WERI-Rb-1 (cell line): ENCODE measurements around the gene MDFI.

Experiments
- DNase-seq: peaks from one replicate; pipeline ENCODE4 v3.0.0-alpha.2; 2020
- H3K27ac ChIP-seq: fragments of 250-450 bp; sonication (Bioruptor Pico); 2 replicates; pipeline ENCODE4 v1.5.1; 2020; ENCODE audit warnings: mild to moderate bottlenecking, moderate library complexity
- H3K27me3 ChIP-seq: fragments of 250-450 bp; sonication (Bioruptor Pico); 2 replicates; pipeline ENCODE4 v1.5.1; 2021; ENCODE audit warnings: mild to moderate bottlenecking, low read depth, moderate library complexity; ENCODE audit not compliant: insufficient read depth, severe bottlenecking
- H3K36me3 ChIP-seq: fragments of 250-450 bp; sonication (Bioruptor Pico); 2 replicates; pipeline ENCODE4 v1.5.1; 2020; ENCODE audit warnings: mild to moderate bottlenecking, moderate library complexity
- H3K4me3 ChIP-seq: 2 replicates; pipeline ENCODE4 v1.5.1; 2011; ENCODE audit warnings: low read depth, mild to moderate bottlenecking, control low read depth, low read length
- H3K9me3 ChIP-seq: fragments of 250-450 bp; sonication (Bioruptor Pico); 2 replicates; pipeline ENCODE4 v1.5.1; 2021; ENCODE audit warnings: mild to moderate bottlenecking, moderate library complexity; ENCODE audit not compliant: severe bottlenecking
- CTCF ChIP-seq: IDR thresholded peaks from 2 replicates; pipeline ENCODE4 v1.5.1; 2011; ENCODE audit warnings: low read depth, mild to moderate bottlenecking, control low read depth, inconsistent platforms, low read length

Gene MDFI

DNA sequence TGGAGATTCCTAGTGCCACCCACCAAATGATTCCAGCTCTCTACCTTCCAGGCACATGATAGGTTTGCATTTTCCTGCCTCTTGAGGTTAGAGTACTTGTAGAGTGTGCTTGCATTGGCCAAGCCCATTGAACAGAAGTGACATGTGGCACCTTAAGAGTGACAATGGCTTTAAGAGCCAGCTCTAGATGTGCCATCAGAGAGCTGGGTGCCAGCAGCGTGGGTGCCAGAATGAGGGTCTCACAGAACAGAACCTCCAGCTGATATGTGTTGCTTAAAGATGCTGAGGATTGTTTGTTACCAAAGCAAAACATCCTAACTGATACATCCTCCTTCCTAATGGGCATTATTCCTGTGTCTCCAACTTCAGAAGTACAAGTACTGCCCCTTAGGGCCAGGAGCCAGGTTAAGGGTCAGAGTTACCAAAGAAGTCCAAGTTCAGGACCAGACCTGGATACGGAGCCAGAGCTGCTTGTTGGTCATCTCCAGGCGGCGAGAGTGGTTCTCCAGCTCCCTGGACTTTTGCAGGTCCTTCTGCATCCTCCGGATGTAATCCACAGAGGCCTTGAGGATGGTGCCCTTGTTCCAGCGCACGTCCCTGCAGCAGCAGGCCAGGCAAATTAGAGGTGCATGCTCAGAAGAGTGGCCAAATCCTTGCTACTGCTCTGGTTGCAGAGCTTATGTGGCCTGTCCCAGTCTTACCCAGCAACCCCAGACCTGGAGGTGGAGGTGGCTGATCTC is 47.5 kb downstream of the MDFI start:
- H3K36me3 ChIP-seq: no peaks in the 10 kb centered on the region
- H3K9me3 ChIP-seq: no peaks in the 10 kb centered on the region
- H3K27me3 ChIP-seq: no peaks in the 10 kb centered on the region
- no peak for TF ChIP-seq CTCF
- no peak overlapping the region for H3K4me3 ChIP-seq
- no peak overlapping the region for H3K27ac ChIP-seq
- DNase-seq: no peak

DNA sequence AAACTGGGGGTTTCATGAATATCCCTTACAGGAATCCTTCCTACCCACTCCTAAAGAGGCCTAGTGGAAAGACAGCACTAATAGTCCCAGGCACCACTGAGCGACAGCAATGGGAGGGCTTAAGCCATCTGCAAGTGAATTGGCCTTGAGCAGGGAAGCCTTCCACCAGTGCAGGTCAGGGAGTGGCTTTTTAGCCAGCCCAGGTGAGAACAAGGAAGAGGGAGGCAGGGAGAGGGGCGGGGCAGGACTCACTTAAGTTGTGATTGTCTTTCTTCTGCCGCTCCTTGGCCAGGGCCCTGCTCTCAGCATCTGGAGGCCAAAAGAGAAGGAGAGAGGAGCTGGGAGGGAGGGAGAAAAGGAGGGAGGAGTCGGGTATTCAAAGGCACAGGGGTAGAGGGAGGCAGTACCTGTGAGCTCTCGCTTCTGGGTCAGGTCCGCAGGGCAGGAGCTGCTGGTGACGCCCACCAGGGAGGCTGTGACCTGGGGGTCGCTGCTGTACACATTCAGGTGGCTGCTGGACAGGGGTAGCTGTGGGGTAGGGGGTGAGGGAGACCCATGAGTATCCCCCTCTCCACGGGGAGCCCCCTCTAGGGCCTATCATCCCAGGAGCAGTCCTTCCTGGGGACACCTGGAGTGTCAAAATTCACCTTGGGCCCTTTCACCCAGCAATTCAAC is 49.4 kb downstream of the MDFI start:
- Histone ChIP-seq H3K4me3 (no peak overlapping the region), H3K9me3 (no peaks in the 10 kb centered on the region), H3K36me3 (no peaks in the 10 kb centered on the region), H3K27ac (no peak overlapping the region), H3K27me3 (no peaks in the 10 kb centered on the region)
- DNase-seq: no peak
- TF ChIP-seq CTCF: no peak

- TF ChIP-seq CTCF: no peak
- no peak overlapping the region for H3K27ac ChIP-seq
- H3K27me3 ChIP-seq: no peaks in the 10 kb centered on the region
- H3K36me3 ChIP-seq: no peaks in the 10 kb centered on the region
- no peaks in the 10 kb centered on the region for H3K9me3 ChIP-seq
- H3K4me3 ChIP-seq: no peak overlapping the region
- no peak for DNase-seq
Measured at GRCh38 chr6:41688256-41688965, 50.1 kb downstream of the MDFI start.

DNA sequence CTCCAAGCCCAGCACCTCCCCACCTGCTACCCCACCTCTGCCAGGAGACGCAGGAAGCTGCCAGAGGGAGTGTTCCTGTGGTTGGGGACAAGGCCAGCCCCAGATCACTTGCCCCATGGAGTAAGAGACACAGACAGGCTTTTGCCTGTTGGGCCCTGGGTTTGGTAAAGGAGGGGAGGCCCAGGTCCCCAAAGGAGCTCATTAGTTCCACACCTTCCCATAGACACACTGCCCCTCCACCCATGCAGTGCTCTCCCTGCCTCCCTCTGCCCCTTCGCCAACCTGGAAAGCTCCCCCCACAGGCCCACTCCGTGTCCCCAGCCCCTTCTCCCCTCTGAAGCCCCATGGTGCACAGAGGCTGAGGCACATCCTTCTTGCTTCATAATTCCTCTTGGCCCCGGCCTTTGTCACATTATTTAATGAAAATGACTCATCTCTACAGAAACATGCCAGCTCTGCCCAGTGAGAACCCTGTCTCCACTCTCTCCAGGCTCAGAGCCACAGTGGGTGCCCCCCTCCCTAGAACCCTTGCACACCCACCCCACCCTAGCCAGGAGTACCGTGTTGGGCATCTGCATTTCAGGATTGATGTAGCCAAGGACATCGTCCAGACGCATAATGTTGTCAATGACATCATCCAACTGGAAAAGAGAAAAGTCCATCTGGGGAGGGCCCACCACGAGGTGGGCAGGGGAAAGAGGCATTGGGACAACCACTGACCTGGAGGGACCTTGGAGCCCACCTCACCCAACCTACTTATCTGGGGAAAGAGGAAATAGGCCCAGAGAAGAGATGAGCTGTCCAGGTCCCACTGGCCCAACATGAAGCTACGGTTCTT is 51.1 kb downstream of the MDFI start:
- Histone ChIP-seq H3K27ac (no peak overlapping the region), H3K9me3 (no peaks in the 10 kb centered on the region), H3K36me3 (no peaks in the 10 kb centered on the region), H3K27me3 (no peaks in the 10 kb centered on the region), H3K4me3 (no peak overlapping the region)
- DNase-seq: no peak
- no peak for TF ChIP-seq CTCF

GRCh38 chr6:41690541-41691330 is 52.5 kb downstream of the MDFI start:
- H3K4me3 ChIP-seq: no peak overlapping the region
- H3K27ac ChIP-seq: no peak overlapping the region
- H3K36me3 ChIP-seq: no peaks in the 10 kb centered on the region
- H3K27me3 ChIP-seq: no peaks in the 10 kb centered on the region
- TF ChIP-seq CTCF: no peak
- no peak for DNase-seq
- H3K9me3 ChIP-seq: no peaks in the 10 kb centered on the region
